Sigmoid colon (tissue), 4 donors: ENCODE data around the gene SUGP2.

Source experiments
- EP300 ChIP-seq, 4 donors: sonication (generic); formaldehyde crosslinking; IDR thresholded peaks; one replicate each; pipeline ENCODE4 v1.6.1; 2017; ENCODE audit warnings: antibody characterized with exemption in 4 of 4
- POLR2A ChIP-seq, 2 donors: fragments of 450-650 bp; IDR thresholded peaks; one replicate each; pipeline ENCODE4 v1.6.1; 2016; ENCODE audit warnings: antibody characterized with exemption in 2 of 2, mild to moderate bottlenecking in 2 of 2, moderate library complexity in 2 of 2
- TF ChIP-seq, protein P1 (sequence below), 4 experiments: fragments of 450-650 bp in 3 of 4; fragments of 200-600 bp in 1 of 4; IDR thresholded peaks; one replicate each; pipeline ENCODE4 v1.5.1; 2016 to 2019; ENCODE audit warnings: antibody characterized with exemption in 4 of 4, mild to moderate bottlenecking in 3 of 4, moderate library complexity in 2 of 4

DNA sequence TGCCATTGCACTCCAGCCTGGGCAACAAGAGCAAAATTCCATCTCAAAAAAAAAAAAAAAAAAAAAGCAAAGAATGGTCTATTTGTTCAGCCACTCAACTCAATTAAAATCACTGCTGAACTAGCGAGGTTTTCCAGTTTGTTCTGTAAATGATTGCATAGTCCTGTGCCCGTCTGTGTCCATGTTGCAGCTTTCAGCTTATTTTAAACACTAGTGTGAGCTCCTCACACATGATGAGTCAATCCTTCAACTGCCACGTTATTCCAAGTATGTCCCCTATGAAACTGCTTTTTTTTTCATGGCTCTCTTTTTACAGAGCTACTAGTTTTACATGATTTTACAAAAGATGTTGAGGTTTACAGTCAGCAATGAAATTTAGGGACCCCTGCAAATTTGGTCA lies 12.2 kb downstream of the SUGP2 start:
- TF ChIP-seq, protein P1, sequence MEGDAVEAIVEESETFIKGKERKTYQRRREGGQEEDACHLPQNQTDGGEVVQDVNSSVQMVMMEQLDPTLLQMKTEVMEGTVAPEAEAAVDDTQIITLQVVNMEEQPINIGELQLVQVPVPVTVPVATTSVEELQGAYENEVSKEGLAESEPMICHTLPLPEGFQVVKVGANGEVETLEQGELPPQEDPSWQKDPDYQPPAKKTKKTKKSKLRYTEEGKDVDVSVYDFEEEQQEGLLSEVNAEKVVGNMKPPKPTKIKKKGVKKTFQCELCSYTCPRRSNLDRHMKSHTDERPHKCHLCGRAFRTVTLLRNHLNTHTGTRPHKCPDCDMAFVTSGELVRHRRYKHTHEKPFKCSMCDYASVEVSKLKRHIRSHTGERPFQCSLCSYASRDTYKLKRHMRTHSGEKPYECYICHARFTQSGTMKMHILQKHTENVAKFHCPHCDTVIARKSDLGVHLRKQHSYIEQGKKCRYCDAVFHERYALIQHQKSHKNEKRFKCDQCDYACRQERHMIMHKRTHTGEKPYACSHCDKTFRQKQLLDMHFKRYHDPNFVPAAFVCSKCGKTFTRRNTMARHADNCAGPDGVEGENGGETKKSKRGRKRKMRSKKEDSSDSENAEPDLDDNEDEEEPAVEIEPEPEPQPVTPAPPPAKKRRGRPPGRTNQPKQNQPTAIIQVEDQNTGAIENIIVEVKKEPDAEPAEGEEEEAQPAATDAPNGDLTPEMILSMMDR (IDR thresholded peaks at IDR 0.05) = no peak
- TF ChIP-seq POLR2A (IDR thresholded peaks at IDR 0.05) (no peak), EP300 (IDR thresholded peaks at IDR 0.05) (no peak)
